Measurements from ENCODE around the gene ARHGEF28.

GRCh38 chr5:73966451-73966850 lies 340.5 kb downstream of the ARHGEF28 start:
- TF ChIP-seq, protein P1, sequence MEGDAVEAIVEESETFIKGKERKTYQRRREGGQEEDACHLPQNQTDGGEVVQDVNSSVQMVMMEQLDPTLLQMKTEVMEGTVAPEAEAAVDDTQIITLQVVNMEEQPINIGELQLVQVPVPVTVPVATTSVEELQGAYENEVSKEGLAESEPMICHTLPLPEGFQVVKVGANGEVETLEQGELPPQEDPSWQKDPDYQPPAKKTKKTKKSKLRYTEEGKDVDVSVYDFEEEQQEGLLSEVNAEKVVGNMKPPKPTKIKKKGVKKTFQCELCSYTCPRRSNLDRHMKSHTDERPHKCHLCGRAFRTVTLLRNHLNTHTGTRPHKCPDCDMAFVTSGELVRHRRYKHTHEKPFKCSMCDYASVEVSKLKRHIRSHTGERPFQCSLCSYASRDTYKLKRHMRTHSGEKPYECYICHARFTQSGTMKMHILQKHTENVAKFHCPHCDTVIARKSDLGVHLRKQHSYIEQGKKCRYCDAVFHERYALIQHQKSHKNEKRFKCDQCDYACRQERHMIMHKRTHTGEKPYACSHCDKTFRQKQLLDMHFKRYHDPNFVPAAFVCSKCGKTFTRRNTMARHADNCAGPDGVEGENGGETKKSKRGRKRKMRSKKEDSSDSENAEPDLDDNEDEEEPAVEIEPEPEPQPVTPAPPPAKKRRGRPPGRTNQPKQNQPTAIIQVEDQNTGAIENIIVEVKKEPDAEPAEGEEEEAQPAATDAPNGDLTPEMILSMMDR (IDR thresholded peaks at IDR 0.05): no peak
- TF ChIP-seq POLR2A (IDR thresholded peaks at IDR 0.05): no peak
